GM19463 (cell line): Measurements from ENCODE around the gene UGT2B17.
A peak's percentile ranks its signal among the peaks of the same experiment; 100 is the strongest.
"Not testable (repeated sequence)": the region's sequence is repeated elsewhere in the genome, so short reads cannot be mapped to it uniquely, and the experiment has no call there.

Experiments used
- ATAC-seq: cut with Tn5 transposase; IDR thresholded peaks from one replicate; pipeline ENCODE4 v1.9.1; 2021; ENCODE audit warnings: mild to moderate bottlenecking, moderate library complexity; ENCODE audit not compliant: unreplicated experiment

The UGT2B17 gene

DNA sequence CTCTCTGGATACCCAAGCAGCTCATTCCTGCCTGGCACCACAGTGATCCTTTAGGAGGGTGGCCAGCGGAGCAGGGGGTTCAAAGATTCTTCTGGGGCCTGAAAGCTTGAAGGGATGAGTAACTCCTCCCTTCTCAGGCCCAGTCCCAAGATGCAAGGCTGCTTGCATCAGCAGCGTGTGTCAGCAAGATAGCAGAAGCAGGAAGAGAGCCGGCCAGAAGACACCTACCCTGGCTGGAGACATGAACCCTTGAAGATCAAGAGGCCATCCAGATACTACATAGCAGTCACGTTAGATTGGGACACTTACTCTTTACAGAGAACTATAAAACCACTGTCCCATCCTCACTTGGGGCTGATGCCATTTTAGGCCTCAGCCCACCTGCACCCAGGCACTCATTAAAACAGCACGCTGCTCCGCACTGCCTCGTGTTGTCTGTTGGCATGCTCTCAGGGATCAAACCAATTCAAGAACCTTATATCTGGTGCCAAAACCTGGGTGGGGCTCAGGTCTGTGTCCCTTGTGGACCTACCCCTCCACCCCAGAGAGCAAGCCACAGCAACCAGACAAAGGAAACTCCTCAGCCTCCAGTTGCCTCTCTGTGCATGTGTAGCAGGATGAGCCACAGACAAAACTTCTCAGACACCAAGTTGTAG lies 6.5 kb downstream of the UGT2B17 start:
- ATAC-seq = no peak

GRCh38 chr4:68569036-68569435 lies 7.1 kb downstream of the UGT2B17 start:
- ATAC-seq = not testable (repeated sequence)

- not testable (repeated sequence) for ATAC-seq
Observed at GRCh38 chr4:68568535-68568934, 7.6 kb downstream of the UGT2B17 start.

DNA sequence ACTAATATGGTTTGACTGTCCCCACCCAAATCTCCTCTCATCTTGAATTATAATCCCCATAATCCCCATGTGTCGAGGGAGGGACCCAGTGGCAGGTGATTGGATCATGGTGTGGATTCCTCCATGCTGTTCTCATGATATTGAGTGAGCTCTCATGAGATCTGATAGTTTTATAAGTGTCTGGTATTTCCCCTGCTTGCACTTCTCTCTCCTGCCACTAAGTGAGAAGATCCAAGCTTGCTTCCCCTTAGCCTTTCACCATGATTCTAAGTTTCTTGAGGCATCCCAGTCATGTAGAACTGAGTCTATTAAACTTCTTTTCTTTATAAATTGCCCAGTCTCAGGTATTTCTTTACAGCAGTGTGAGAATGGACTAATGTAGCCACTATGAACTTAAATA lies 9.8 kb downstream of the UGT2B17 start:
- not testable (repeated sequence) for ATAC-seq

GRCh38 chr4:68565082-68565481 lies 11.0 kb downstream of the UGT2B17 start:
- not testable (repeated sequence) for ATAC-seq

- not testable (repeated sequence) for ATAC-seq
Observed at GRCh38 chr4:68560364-68561070, 15.6 kb downstream of the UGT2B17 start.

- not testable (repeated sequence) for ATAC-seq
Observed at GRCh38 chr4:68553830-68554229, 22.3 kb downstream of the UGT2B17 start.

- not testable (repeated sequence) for ATAC-seq
Observed at GRCh38 chr4:68552818-68553811, 23.0 kb downstream of the UGT2B17 start.

GRCh38 chr4:68542742-68543141 lies 33.4 kb downstream of the UGT2B17 start:
- ATAC-seq = not testable (repeated sequence)

GRCh38 chr4:68536375-68536774 lies 39.7 kb downstream of the UGT2B17 start:
- ATAC-seq = no peak

DNA sequence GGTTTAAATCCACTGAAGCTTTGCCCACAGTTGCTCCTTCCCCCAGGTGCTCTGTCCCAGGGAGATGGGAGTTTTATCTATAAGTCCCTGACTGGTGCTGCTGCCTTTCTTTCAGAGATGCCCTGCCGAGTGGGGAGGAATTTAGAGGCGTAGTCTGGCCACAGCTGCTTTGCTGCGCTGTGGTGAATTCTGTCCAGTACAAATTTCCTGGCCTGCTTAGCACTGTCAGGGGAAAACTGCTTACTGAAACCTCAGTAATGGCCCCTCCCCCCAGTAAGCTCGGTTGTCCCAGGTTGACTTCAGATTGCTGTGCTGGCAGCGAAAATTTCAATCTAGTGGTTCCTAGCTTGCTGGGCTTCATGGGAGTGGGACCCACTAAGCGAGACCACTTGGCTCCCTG lies 40.1 kb downstream of the UGT2B17 start:
- ATAC-seq = no peak

DNA sequence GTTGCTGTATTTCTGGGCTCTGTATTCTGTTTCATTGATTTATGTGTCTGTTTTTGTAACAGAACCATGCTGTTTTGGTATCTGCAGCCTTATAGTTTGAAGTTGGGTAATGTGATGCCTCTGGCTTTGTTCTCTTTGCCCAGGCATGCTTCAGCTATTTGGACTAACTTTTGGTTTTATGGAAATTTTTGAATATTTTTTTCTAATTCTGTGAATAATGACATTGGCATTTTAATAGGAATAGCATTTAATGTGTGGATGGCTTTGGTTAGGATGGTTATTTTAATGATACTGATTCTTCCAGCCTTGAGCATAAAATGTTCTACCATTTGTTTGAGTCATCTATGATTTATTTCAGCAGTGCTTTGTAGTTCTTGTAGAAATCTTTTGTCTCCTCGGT lies 53.9 kb downstream of the UGT2B17 start:
- ATAC-seq = not testable (repeated sequence)

- ATAC-seq = no peak
Observed at GRCh38 chr4:68520985-68521384, 55.1 kb downstream of the UGT2B17 start.

GRCh38 chr4:68518889-68519288 lies 57.2 kb downstream of the UGT2B17 start:
- no peak for ATAC-seq

DNA sequence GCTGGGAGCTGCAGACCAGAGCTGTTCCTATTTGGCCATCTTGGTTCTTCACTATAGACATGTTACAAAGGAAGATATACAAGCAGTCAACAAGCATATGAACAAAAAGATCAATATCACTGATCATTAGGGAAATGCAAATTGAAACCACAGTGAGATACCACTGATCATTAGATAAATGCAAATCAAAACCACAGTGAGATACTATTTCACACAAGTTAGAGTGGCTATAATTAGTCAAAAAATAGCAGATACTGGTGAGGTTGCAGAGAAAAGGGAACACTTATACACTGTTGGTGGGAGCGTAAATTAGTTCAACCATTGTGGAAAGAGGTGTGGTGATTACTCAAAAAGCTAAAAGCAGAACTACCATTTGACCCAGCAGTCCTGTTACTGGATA lies 70.7 kb downstream of the UGT2B17 start:
- peak; percentile 67 for ATAC-seq

DNA sequence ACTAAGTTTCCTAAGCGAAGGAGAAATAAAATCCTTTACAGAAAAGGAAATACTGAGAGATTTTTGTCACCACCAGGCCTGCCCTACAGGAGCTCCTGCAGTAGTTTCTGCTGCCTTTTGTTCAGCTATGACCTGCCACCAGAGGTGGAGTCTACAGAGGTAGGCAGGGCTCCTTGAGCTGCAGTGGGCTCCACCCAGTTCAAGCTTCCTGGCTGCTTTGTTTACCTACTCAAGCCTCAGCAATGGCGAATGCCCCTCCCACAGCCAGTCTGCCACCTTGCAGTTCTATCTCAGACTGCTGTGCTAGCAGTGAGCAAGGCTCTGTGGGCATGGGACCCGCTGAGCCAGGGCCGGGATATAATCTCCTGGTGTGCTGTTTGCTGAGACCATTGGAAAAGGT lies 71.3 kb downstream of the UGT2B17 start:
- ATAC-seq = not testable (repeated sequence)

DNA sequence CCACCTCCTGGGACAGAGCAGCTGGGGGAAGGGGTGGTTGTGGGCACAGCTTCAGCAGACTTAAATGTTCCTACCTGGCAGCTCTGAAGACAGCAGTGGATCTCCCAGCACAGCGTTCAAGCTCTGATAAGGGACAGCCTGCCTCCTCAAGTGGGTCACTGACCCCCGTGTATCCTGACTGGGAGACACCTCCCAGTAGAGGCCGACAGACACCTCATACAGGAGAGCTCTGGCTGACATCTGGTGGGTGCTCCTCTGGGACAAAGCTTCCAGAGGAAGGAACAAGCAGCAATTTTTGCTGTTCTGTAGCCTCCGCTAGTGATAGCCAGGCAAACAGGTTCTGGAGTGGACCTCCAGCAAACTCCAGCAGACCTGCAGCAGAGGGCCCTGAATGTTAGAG lies 72.7 kb downstream of the UGT2B17 start:
- not testable (repeated sequence) for ATAC-seq

- no peak for ATAC-seq
Observed at GRCh38 chr4:68499021-68499420, 77.1 kb downstream of the UGT2B17 start.

DNA sequence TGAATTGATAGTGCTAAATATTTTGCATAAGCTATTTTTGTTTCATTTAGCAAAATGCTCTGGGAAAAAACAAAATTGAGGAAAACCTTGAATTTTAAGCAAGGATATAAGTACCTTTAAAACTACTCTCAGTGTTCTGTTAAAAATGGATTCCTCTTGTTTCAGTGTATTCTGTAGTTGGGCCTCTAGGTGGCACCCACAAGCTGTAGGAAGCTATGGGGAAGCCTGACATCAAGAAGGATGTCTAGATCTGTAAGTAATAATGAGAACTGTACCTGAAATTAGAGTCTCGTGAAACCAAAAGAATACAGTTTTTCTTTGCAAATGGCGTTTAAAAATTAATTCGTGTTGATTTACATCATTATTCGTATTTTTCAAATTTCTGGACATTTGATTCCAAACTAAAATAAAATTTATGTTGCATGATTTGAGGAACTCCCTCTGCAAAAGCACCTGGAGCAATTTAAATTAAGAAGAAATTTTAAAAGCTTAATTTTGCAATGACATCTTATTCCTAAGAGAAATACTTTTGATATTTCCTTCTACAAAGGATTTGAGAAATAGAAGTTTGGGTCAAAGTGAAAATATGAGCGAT lies 77.6 kb downstream of the UGT2B17 start:
- peak; percentile 92 for ATAC-seq

DNA sequence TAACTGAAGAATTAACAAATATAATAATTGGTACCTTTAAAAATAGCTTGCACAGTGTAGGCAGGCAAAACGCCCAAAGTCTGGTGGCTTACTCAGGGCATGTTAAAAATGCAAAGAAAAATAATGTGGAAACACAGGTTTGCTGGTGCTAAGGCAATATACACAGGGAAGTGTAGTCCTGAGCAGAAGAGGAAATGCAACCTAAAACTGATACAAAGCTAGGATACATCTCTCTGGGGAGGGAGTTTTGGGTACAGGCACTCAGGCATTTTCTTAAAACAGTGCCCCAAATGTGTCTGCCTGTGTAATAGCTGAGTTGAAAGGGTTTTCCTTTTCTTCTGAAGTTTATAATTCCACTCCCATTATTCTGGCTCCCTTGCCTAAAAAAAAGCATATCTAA lies 81.4 kb downstream of the UGT2B17 start:
- no peak for ATAC-seq
